SJSA1 (cell line): ENCODE results near the gene VAPB. TPM values are rescaled to one million over a fixed set of nuclear protein-coding genes. Genes with fewer than 3 reads are reported as not detected.

ENCODE experiments used
- DNase-seq, 2 experiments: peaks; one replicate each; pipeline ENCODE4 v3.0.0-alpha.2; 2015 to 2020; ENCODE audit warnings: low spot score in 2 of 2, low read depth in 1 of 2
- H3K27ac ChIP-seq: fragments of 250-450 bp; sonication (Bioruptor Pico); 2 replicates; pipeline ENCODE4 v1.5.1; 2020; ENCODE audit warnings: mild to moderate bottlenecking, moderate library complexity
- H3K27me3 ChIP-seq: fragments of 250-450 bp; sonication (Bioruptor Pico); replicated peaks from 2 replicates; pipeline ENCODE4 v1.5.1; 2020; ENCODE audit warnings: mild to moderate bottlenecking, moderate library complexity
- H3K36me3 ChIP-seq: fragments of 250-450 bp; sonication (Bioruptor Pico); 2 replicates; pipeline ENCODE4 v1.5.1; 2020; ENCODE audit warnings: mild to moderate bottlenecking
- H3K4me1 ChIP-seq: fragments of 250-450 bp; sonication (Bioruptor Pico); replicated peaks from 2 replicates; pipeline ENCODE4 v1.6.1; 2021; ENCODE audit warnings: mild to moderate bottlenecking
- H3K4me3 ChIP-seq: fragments of 250-450 bp; sonication (Bioruptor Pico); 2 replicates; pipeline ENCODE4 v1.5.1; 2020; ENCODE audit warnings: mild to moderate bottlenecking
- H3K9me3 ChIP-seq: fragments of 250-450 bp; sonication (Bioruptor Pico); replicated peaks from 2 replicates; pipeline ENCODE4 v1.5.1; 2020; ENCODE audit warnings: mild to moderate bottlenecking
- total RNA-seq: library from RNA; depleted of rRNA; stranded (reverse); fragments of >200 nt; shearing (Covaris generic); gene quantifications from 2 replicates; pipeline ENCODE4 v1.2.3, GENCODE V29; 2014

The VAPB gene
- total RNA-seq, 1 experiment from 2014 or later, result 16.7 TPM

DNA sequence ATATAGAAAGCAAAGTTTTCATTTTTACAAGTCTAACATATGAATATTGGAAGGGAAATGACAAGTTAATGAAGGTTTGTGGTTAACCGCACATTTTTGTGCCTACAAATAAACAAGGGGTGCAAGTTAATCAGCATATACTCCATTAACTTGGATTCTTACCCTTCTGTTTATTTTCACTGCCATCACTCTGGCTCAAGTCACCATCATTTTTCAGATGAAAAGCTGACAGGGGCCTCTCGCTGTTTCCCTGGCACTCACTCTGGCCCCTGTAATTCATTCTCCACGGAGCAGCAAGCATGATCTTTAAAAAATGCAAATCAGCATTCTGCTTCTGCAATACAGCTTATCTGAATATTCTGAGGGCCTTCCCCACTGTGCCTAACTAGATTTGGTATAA lies 96.4 kb downstream of the VAPB start:
- Histone ChIP-seq H3K4me3 (no peak overlapping the region), H3K27ac (no peak overlapping the region), H3K27me3 (no peaks in the 10 kb centered on the region), H3K4me1 (peaks cover 10% of the 10 kb centered on the region), H3K9me3 (peaks cover 6% of the 10 kb centered on the region; the same call in 1 of the 2 replicates), H3K36me3 (no peaks in the 10 kb centered on the region)
- DNase-seq, result no peak

DNA sequence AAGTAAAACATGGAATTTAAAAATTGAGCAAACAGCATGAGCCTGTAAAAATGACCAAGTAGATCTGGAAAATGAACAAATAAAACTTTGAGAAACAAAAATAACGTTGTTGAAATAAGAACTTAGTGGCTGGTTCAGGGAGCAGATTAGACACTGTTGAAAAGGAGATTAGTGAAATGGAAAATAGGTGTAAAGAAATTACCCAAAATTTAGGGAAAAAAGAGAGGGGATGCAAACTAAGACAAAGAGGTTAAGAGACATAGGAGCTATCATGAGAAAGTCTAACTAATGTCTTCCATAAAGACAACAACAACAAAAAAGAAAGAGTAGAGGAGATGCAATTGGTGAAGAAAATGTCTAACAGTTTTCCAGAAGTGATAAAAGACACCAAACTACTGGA lies 97.2 kb downstream of the VAPB start:
- H3K4me1 ChIP-seq, result peaks cover 10% of the 10 kb centered on the region
- H3K27me3 ChIP-seq, result no peaks in the 10 kb centered on the region
- H3K9me3 ChIP-seq, result peaks cover 6% of the 10 kb centered on the region; the same call in 1 of the 2 replicates
- no peak overlapping the region for H3K4me3 ChIP-seq
- H3K27ac ChIP-seq, result no peak overlapping the region
- no peaks in the 10 kb centered on the region for H3K36me3 ChIP-seq
- DNase-seq, result no peak

DNA sequence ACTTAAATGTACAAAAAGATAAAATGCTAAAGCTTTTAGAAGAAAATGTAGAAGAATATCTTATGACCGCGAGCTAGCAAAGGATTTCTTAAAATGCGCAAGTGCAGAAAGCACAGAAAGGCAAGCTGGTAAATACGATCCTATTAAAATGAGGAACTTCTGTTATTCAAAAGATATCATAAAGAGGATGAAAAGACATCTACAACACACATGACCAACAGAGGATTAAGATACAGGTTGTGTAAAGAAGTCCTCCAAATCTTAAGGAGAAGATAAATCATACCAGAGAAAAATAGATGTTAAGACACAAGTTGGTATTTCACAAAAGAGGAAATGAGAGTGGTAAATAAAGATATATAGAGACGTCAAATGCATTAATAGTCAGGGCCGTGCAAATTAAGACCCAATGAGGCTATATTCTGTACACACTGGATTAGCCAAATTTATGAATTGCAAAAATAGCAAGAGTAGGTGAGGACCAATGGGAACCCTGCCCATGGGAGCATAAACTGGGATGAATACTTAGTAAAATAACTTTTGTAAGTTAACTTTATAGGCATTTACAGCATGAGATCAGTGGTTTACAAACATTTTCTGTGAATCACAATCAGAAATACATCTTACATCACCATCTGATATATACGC lies 103.2 kb downstream of the VAPB start:
- Histone ChIP-seq H3K4me3 (no peak overlapping the region), H3K9me3 (no peaks in the 10 kb centered on the region), H3K4me1 (no peaks in the 10 kb centered on the region; the same call in 1 of the 2 replicates), H3K27ac (no peak overlapping the region), H3K36me3 (no peaks in the 10 kb centered on the region), H3K27me3 (no peaks in the 10 kb centered on the region)
- DNase-seq, result no peak

DNA sequence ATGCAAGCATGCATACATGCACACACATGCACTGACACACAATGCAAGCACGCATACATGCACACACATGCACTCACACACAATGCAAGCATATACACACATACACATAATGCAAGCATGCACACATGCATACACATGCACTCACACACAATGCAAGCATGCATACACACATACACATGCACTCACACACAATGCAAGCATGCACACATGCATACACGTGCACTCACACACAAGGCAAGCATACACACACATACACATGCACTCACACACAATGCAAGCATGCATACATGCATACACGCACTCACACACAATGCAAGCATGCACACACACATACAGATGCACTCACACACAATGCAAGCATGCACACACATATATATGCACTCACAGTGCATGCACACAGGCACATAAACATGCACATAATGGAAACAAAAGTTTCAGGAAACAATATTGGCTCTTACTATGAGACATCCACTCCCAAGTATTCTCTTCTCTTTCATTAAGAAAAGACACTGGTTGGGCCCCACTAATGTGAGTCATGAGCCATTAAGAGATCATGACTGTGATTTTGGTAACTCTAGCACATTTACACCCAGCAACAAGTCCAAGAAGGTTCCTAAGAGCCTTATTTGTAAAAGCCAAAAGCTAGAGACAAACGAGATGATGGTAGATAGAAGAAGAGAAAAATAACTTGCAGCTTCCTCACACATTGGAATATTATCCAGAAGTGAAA lies 103.9 kb downstream of the VAPB start:
- H3K27me3 ChIP-seq, result no peaks in the 10 kb centered on the region
- H3K36me3 ChIP-seq, result no peaks in the 10 kb centered on the region
- no peak overlapping the region for H3K27ac ChIP-seq
- H3K4me3 ChIP-seq, result no peak overlapping the region
- no peaks in the 10 kb centered on the region; the same call in 1 of the 2 replicates for H3K4me1 ChIP-seq
- no peak for DNase-seq
- no peaks in the 10 kb centered on the region for H3K9me3 ChIP-seq

DNA sequence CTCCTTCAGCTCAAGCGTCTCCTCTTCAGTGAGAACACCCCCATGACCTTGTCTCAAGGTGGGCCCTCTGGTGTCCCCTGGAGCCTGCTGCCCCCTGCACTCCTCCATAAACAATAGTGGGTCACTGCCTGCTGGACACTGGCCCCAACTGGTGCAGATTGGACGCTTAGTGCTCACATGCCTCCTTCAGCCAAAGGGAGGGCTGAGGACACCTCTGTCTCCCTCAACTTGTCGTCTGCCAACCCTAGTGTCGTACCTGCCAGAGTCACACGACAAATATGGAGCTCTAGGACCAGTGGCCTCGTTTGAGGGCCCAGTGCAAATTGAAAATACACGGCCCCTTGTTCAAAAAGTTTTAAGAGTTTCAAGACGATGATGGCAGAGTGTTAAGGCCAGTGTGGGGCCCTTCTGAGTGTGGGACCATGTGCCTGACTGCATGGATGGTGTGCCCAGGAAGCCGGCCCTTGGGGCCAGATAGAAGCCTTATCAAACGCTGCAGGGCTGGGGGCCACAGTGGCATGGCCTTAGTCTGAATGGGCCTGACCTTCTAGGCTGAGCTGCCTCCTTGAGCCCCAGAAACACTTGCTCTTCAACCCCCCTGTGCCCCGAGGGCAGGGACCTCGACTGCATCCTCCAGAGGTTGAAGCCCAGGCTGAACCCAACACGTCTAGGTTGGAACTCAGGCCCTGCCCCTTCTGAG lies 106.0 kb downstream of the VAPB start:
- no peaks in the 10 kb centered on the region; the same call in 1 of the 2 replicates for H3K4me1 ChIP-seq
- no peaks in the 10 kb centered on the region for H3K9me3 ChIP-seq
- H3K4me3 ChIP-seq, result no peak overlapping the region
- no peaks in the 10 kb centered on the region for H3K36me3 ChIP-seq
- DNase-seq, result no peak
- H3K27me3 ChIP-seq, result no peaks in the 10 kb centered on the region
- H3K27ac ChIP-seq, result no peak overlapping the region

DNA sequence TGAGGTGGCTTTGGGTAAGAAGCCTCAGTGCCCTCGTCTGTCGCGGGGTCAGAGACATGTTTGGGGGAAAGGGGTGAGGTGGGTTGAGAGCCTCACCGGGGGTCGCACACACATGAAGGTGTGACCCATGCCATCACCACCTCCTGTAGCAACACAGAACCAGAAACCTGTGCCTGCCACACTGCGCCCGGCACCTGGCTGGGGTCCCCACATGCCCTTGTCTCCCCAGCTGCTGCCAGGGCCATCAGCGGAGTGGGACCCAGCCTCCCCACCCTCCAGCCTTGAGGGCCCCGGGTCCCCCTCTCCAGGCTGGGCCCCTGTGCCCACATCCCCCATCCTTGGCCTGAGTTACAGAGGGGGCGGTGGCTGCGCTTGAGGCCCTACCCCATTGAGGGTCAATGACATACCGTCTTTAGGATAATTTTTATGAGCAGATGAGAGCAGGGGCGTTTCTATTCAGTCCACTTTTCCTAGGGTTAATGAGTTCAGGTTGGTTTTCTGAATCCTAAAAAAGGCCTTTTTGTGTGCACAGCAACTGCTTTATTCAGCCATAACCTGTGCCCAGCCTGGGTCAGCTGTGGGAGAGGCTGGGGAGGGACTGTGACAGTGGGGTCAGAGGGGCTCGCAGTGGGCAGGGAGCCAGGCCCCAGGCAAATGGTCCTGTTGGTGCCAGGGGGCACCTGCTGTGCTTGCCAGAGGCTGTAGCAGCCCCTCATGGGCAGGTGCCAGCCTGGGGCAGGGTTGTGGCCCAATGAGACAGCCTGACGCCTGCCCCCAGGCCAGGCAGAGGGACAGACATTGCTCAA lies 106.8 kb downstream of the VAPB start:
- Histone ChIP-seq H3K9me3 (no peaks in the 10 kb centered on the region), H3K27ac (no peak overlapping the region), H3K27me3 (no peaks in the 10 kb centered on the region), H3K4me1 (no peaks in the 10 kb centered on the region; the same call in 1 of the 2 replicates), H3K36me3 (no peaks in the 10 kb centered on the region), H3K4me3 (no peak overlapping the region)
- DNase-seq, result no peak

DNA sequence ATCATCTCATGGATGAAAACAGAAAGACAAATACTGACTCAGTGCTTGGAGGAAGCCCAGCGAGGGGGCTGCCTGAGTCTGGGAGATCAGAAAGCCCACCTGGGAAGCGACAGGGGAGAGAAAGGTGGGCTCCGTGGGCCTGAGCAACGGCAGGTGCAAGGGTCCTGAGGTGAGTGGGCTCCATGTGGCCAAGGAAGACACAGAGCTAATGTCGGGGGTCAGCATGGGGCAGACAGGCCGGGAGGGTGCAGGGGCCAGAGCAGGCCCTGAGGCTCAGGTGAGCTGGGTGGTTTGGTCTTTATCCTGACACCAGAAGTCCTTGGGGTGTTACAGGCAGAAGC lies 107.4 kb downstream of the VAPB start:
- H3K27ac ChIP-seq, result no peak overlapping the region
- H3K27me3 ChIP-seq, result no peaks in the 10 kb centered on the region
- H3K9me3 ChIP-seq, result peaks cover 2% of the 10 kb centered on the region; the same call in 1 of the 2 replicates
- H3K4me1 ChIP-seq, result no peaks in the 10 kb centered on the region; the same call in 1 of the 2 replicates
- no peak overlapping the region for H3K4me3 ChIP-seq
- no peak for DNase-seq
- H3K36me3 ChIP-seq, result no peaks in the 10 kb centered on the region

DNA sequence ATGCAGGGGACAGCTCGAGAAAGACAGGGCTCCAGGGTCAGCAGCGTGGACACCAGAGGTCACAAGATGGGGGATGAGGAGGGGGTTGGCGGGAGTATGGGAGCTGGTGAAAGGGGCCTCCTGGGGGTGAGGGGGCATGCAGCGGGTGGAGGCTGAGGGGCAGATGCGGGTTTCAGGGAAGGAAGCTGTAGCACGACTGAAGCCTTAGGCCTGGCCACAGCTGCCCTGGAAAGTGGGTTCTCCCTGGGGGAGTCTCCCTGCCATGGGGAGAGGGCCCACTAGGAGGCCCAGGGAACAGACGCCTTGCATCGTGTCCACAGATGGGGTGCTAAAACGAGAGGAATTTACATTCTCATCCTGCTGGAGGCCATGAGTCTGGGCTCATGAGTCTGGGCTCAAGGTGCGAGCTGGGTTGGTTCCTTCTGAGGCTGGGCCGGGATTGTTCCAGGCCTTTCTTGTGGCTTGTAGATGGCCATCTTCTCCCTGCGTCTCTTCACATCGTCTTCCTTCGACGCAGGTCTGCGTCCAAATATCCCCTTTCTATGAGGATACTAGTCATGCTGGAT lies 108.1 kb downstream of the VAPB start:
- Histone ChIP-seq H3K4me3 (no peak overlapping the region), H3K27me3 (no peaks in the 10 kb centered on the region)

DNA sequence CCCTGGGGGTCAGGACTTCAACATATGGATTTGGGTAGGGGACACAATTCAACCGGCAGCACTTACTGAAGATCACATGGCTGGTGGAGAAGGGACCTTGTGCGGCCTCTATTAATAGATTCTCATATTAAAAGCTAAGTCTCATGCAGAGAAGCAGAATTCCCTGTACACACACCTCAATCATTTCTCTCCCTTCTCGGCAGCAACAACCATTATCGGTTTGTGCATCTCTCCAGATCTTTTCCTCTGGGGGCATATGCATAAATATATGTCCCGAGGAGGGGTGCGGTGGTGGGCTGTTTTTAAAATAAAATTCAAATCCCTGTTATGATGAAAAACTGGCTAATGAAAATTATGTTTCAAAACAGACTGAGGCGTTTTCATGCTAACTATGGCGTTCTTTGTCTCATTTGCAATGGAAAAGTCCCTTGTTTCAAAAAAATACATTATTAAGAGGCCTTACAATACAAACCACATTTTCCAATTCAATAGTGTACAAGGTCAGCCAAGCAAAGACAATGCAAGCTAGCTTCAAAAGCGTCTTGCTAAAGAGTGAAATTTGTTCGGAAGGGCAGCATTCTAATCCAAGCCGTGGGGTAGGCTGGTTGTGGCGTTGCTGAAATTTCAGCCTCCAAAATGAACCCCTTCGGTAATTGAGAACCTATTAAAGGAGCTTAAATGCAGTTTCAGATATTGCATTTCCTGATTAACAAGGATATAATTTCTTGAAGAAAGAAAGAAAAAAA lies 108.9 kb downstream of the VAPB start:
- Histone ChIP-seq H3K9me3 (peaks cover 2% of the 10 kb centered on the region; the same call in 1 of the 2 replicates), H3K4me1 (no peaks in the 10 kb centered on the region), H3K4me3 (no peak overlapping the region), H3K27me3 (no peaks in the 10 kb centered on the region), H3K36me3 (no peaks in the 10 kb centered on the region), H3K27ac (no peak overlapping the region)
- DNase-seq, result no peak

More for the DNA sequence above, 108.1 kb downstream of the VAPB start:
- no peaks in the 10 kb centered on the region for H3K4me1 ChIP-seq
- peaks cover 2% of the 10 kb centered on the region; the same call in 1 of the 2 replicates for H3K9me3 ChIP-seq
- no peak for DNase-seq
- H3K27ac ChIP-seq, result no peak overlapping the region
- no peaks in the 10 kb centered on the region for H3K36me3 ChIP-seq

DNA sequence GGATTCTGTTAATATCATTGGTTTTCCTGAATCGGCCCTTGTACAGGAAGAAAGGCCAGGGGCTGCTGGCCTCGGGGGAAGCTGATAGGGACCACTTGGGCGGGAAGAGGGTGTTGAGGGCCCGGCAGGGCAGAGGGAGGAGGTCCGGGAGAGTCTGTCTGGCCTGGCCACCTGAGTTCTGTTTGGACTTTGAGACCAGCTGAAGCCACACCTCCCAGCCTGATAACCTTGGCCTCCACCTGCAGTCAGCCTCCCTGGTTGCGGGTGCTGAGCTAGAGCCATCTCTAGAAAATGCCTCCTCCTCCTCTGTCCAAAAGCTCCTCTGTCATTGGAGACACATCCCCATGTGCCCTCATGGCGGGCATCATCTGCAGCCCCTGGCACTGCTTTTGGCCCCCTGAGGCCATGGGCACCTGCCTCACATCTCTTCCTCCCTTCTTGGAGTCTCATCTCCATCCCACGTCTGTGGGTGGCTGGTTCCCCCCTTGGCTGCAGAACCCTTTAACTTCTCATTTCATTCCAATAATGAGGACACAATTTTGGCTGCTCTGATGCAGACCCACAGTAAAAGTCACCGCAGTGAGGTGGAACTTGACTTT lies 109.5 kb downstream of the VAPB start:
- Histone ChIP-seq H3K4me1 (no peaks in the 10 kb centered on the region), H3K36me3 (no peaks in the 10 kb centered on the region), H3K4me3 (no peak overlapping the region), H3K27ac (no peak overlapping the region), H3K9me3 (peaks cover 2% of the 10 kb centered on the region; the same call in 1 of the 2 replicates), H3K27me3 (no peaks in the 10 kb centered on the region)
- DNase-seq, result no peak

DNA sequence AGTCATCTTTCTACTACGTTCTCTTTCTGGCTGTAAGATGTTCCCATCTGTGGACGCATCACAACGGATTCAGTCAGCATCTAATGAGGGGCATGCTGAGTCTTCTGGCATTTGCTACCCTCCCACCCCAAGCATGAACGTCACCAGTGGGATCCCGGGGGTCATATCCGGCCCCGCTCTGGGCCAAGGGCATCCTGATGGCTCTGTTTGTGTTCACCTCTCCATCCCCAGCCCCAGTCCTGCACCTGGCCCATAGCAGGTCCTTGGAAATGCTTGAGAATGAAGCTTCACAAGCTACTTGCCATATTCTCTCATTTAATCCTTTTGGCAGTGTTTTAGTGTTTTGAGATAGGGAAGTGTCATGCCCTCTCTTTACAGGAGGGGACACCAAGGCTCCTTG lies 111.2 kb downstream of the VAPB start:
- H3K4me1 ChIP-seq, result no peaks in the 10 kb centered on the region
- H3K4me3 ChIP-seq, result no peak overlapping the region
- peaks cover 11% of the 10 kb centered on the region for H3K9me3 ChIP-seq
- no peak for DNase-seq
- no peak overlapping the region for H3K27ac ChIP-seq
- no peaks in the 10 kb centered on the region for H3K27me3 ChIP-seq
- H3K36me3 ChIP-seq, result no peaks in the 10 kb centered on the region
